GM19438 (cell line): ENCODE measurements around the gene SCYL1.

ENCODE experiments used
- ATAC-seq: cut with Tn5 transposase; IDR thresholded peaks from one replicate; pipeline ENCODE4 v1.9.1; 2021; ENCODE audit warnings: low read depth; ENCODE audit not compliant: unreplicated experiment

SCYL1 gene

DNA sequence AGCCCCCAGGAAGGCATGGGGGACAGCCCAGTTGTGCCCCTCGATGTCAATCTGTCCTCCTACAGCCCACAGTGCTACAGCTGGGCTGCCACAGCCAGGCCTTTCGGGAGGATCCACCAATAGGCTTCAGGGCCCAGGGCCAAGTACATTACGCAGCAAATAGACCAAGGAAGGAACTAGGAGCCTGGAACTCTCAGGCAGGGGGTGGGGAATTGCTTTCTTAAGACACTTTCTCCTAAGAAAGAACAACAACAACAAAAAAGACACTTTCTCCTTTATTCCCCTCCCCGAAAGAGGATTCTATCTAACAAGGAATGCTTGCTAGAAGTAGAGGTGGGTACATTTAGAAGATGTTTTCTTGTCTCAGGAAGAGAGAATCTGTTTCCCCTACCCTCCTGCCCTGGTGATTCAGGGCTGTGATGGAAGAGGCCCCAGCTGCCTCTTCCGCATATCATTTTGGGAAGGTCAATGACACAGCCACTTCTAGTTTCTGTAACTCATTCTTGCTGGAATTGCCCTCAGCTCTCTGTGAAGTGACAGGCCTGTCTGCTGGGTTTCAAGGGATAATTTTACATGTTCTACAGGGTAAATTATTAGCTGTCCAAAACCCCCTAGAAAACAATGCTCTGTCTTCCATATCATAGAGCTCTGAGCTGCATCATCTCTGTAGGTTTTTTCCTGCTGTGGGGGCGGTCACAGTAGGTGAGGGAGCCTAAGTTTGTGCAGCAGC is 32.1 kb upstream of the SCYL1 start:
- ATAC-seq: no peak

DNA sequence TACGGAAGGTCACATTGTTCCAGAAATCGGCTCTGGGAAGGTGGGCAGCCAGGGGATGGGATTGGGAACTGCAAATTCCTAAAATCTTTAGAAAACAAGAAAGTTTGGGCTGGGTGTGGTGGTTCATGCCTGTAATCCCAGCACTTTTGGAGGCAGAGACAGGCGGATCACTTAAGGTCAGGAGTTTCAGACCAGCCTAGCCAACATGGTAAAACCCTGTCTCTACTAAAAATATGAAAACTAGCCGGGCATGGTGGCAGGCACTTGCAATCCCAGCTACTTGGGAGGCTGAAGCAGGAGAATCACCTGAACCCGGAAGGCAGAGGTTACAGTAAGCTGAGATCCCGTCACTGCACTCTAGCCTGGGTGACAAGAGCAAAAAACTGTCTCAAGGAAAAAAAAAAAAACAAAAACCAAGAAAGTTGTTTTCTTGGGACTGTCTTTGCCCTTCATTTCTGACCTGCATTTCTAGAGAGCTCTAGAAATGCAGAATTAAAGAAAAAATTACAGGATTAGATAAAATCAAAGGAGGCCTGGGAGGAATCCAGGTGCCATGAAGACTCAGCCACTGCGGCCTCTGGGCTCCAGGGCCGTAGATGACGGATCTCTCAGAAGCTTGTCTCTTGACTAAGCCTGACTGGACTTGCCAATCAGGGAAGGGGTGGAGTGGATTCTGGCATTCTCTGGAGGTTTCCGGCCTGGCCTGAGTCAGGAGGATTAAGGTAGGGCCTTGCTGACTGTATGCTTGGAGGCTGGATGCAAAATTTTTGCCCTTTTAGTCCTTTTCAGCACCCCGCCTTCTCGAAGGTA is 31.3 kb upstream of the SCYL1 start:
- no peak for ATAC-seq

DNA sequence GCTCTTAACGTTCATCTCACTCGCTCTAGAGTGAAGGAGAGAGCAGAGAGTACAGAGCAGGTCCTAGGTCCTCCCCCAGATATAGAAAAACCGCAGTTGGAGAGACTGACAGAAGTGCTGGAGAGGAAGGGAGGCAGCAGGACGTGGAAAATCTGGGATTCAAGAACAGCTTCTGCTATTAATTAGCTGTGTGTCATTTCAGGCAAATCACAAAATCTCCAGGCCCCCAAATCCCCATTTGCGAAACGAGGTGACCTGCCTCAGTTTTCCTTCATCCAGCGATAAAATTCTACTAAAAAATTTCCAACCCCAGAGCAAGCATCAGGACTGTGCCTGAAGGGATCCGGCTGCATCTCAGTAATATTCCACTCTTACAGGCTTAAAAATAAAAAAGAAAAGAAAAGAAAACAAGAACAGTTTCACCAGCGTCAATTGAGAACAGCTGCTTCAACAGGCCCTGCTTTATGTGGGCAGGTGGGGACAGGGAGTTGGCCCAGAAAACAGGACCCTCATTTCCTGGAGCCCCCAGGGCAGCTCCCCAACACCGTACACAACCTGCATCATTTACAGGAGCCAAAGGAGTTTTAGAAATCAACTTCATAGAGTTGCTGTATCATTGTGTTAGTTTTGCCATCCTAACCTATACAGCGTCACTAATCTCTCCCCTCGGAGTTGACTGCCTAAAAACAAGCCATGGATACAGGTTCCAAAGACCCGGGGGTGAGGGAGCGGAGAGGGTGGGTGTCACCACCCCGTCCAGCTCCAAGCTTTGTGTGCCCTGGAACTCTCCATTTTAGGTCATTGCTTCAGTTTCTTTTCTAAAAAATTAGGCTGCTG is 28.4 kb upstream of the SCYL1 start:
- ATAC-seq: no peak

DNA sequence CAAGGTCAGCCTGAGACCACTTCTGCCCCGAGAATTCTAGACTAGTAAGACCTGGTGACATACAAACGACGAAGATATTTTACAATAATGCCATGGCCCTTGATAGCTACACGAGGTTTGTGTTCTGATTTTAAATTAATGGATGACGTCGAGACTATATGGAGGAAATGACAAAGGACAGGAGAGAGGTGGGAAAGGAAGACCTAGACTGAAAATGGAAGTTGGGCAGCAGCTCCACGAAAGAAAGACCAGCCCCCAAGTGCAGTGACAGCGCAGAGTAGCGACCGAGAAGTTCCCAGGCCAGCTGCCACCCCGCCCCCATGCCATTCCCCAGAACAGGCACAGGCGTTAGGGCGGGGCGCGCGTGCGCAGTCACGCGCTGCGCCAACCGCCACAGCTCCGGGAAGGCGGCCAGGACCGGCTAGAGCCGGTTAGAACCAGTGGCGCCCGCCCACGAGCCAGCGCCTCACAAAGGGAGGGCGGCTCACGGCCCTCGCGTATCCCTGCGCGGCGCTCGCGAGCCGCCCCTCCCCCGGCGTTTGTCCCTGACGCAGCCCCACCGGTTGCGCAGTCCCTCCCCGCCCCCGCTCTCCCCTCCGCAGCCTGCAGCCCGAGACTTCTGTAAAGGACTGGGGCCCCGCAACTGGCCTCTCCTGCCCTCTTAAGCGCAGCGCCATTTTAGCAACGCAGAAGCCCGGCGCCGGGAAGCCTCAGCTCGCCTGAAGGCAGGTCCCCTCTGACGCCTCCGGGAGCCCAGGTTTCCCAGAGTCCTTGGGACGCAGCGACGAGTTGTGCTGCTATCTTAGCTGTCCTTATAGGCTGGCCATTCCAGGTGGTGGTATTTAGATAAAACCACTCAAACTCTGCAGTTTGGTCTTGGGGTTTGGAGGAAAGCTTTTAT is 27.5 kb upstream of the SCYL1 start:
- peak; percentile 56 for ATAC-seq

DNA sequence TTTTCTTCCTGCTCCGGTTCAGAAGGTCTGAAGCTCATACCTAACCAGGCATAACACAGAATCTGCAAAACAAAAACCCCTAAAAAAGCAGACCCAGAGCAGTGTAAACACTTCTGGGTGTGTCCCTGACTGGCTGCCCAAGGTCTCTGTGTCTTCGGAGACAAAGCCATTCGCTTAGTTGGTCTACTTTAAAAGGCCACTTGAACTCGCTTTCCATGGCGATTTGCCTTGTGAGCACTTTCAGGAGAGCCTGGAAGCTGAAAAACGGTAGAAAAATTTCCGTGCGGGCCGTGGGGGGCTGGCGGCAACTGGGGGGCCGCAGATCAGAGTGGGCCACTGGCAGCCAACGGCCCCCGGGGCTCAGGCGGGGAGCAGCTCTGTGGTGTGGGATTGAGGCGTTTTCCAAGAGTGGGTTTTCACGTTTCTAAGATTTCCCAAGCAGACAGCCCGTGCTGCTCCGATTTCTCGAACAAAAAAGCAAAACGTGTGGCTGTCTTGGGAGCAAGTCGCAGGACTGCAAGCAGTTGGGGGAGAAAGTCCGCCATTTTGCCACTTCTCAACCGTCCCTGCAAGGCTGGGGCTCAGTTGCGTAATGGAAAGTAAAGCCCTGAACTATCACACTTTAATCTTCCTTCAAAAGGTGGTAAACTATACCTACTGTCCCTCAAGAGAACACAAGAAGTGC is 26.7 kb upstream of the SCYL1 start:
- ATAC-seq: no peak

DNA sequence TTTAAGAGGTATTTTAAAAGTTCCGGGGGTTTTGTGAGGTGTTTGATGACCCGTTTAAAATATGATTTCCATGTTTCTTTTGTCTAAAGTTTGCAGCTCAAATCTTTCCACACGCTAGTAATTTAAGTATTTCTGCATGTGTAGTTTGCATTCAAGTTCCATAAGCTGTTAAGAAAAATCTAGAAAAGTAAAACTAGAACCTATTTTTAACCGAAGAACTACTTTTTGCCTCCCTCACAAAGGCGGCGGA is 26.2 kb upstream of the SCYL1 start:
- ATAC-seq: no peak

DNA sequence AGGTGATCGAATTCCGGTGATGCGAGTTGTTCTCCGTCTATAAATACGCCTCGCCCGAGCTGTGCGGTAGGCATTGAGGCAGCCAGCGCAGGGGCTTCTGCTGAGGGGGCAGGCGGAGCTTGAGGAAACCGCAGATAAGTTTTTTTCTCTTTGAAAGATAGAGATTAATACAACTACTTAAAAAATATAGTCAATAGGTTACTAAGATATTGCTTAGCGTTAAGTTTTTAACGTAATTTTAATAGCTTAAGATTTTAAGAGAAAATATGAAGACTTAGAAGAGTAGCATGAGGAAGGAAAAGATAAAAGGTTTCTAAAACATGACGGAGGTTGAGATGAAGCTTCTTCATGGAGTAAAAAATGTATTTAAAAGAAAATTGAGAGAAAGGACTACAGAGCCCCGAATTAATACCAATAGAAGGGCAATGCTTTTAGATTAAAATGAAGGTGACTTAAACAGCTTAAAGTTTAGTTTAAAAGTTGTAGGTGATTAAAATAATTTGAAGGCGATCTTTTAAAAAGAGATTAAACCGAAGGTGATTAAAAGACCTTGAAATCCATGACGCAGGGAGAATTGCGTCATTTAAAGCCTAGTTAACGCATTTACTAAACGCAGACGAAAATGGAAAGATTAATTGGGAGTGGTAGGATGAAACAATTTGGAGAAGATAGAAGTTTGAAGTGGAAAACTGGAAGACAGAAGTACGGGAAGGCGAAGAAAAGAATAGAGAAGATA is 25.7 kb upstream of the SCYL1 start, which contains the start of gene MALAT1:
MALAT1 (plus strand) TSS at position 69 of the 736 bp plus-strand sequence.
- no peak for ATAC-seq

DNA sequence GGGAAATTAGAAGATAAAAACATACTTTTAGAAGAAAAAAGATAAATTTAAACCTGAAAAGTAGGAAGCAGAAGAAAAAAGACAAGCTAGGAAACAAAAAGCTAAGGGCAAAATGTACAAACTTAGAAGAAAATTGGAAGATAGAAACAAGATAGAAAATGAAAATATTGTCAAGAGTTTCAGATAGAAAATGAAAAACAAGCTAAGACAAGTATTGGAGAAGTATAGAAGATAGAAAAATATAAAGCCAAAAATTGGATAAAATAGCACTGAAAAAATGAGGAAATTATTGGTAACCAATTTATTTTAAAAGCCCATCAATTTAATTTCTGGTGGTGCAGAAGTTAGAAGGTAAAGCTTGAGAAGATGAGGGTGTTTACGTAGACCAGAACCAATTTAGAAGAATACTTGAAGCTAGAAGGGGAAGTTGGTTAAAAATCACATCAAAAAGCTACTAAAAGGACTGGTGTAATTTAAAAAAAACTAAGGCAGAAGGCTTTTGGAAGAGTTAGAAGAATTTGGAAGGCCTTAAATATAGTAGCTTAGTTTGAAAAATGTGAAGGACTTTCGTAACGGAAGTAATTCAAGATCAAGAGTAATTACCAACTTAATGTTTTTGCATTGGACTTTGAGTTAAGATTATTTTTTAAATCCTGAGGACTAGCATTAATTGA is 25.0 kb upstream of the SCYL1 start:
- ATAC-seq: no peak

DNA sequence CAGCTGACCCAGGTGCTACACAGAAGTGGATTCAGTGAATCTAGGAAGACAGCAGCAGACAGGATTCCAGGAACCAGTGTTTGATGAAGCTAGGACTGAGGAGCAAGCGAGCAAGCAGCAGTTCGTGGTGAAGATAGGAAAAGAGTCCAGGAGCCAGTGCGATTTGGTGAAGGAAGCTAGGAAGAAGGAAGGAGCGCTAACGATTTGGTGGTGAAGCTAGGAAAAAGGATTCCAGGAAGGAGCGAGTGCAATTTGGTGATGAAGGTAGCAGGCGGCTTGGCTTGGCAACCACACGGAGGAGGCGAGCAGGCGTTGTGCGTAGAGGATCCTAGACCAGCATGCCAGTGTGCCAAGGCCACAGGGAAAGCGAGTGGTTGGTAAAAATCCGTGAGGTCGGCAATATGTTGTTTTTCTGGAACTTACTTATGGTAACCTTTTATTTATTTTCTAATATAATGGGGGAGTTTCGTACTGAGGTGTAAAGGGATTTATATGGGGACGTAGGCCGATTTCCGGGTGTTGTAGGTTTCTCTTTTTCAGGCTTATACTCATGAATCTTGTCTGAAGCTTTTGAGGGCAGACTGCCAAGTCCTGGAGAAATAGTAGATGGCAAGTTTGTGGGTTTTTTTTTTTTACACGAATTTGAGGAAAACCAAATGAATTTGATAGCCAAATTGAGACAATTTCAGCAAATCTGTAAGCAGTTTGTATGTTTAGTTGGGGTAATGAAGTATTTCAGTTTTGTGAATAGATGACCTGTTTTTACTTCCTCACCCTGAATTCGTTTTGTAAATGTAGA is 24.3 kb upstream of the SCYL1 start:
- ATAC-seq: no peak

DNA sequence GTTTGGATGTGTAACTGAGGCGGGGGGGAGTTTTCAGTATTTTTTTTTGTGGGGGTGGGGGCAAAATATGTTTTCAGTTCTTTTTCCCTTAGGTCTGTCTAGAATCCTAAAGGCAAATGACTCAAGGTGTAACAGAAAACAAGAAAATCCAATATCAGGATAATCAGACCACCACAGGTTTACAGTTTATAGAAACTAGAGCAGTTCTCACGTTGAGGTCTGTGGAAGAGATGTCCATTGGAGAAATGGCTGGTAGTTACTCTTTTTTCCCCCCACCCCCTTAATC is 23.8 kb upstream of the SCYL1 start:
- ATAC-seq: no peak

DNA sequence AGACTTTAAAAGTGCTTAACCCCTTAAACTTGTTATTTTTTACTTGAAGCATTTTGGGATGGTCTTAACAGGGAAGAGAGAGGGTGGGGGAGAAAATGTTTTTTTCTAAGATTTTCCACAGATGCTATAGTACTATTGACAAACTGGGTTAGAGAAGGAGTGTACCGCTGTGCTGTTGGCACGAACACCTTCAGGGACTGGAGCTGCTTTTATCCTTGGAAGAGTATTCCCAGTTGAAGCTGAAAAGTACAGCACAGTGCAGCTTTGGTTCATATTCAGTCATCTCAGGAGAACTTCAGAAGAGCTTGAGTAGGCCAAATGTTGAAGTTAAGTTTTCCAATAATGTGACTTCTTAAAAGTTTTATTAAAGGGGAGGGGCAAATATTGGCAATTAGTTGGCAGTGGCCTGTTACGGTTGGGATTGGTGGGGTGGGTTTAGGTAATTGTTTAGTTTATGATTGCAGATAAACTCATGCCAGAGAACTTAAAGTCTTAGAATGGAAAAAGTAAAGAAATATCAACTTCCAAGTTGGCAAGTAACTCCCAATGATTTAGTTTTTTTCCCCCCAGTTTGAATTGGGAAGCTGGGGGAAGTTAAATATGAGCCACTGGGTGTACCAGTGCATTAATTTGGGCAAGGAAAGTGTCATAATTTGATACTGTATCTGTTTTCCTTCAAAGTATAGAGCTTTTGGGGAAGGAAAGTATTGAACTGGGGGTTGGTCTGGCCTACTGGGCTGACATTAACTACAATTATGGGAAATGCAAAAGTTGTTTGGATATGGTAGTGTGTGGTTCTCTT is 23.2 kb upstream of the SCYL1 start:
- no peak for ATAC-seq

DNA sequence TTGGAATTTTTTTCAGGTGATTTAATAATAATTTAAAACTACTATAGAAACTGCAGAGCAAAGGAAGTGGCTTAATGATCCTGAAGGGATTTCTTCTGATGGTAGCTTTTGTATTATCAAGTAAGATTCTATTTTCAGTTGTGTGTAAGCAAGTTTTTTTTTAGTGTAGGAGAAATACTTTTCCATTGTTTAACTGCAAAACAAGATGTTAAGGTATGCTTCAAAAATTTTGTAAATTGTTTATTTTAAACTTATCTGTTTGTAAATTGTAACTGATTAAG is 22.7 kb upstream of the SCYL1 start:
- ATAC-seq: no peak

DNA sequence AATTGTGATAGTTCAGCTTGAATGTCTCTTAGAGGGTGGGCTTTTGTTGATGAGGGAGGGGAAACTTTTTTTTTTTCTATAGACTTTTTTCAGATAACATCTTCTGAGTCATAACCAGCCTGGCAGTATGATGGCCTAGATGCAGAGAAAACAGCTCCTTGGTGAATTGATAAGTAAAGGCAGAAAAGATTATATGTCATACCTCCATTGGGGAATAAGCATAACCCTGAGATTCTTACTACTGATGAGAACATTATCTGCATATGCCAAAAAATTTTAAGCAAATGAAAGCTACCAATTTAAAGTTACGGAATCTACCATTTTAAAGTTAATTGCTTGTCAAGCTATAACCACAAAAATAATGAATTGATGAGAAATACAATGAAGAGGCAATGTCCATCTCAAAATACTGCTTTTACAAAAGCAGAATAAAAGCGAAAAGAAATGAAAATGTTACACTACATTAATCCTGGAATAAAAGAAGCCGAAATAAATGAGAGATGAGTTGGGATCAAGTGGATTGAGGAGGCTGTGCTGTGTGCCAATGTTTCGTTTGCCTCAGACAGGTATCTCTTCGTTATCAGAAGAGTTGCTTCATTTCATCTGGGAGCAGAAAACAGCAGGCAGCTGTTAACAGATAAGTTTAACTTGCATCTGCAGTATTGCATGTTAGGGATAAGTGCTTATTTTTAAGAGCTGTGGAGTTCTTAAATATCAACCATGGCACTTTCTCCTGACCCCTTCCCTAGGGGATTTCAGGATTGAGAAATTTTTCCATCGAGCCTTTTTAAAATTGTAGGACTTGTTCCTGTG is 22.1 kb upstream of the SCYL1 start:
- no peak for ATAC-seq

DNA sequence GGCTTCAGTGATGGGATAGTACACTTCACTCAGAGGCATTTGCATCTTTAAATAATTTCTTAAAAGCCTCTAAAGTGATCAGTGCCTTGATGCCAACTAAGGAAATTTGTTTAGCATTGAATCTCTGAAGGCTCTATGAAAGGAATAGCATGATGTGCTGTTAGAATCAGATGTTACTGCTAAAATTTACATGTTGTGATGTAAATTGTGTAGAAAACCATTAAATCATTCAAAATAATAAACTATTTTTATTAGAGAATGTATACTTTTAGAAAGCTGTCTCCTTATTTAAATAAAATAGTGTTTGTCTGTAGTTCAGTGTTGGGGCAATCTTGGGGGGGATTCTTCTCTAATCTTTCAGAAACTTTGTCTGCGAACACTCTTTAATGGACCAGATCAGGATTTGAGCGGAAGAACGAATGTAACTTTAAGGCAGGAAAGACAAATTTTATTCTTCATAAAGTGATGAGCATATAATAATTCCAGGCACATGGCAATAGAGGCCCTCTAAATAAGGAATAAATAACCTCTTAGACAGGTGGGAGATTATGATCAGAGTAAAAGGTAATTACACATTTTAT is 21.4 kb upstream of the SCYL1 start:
- no peak for ATAC-seq

DNA sequence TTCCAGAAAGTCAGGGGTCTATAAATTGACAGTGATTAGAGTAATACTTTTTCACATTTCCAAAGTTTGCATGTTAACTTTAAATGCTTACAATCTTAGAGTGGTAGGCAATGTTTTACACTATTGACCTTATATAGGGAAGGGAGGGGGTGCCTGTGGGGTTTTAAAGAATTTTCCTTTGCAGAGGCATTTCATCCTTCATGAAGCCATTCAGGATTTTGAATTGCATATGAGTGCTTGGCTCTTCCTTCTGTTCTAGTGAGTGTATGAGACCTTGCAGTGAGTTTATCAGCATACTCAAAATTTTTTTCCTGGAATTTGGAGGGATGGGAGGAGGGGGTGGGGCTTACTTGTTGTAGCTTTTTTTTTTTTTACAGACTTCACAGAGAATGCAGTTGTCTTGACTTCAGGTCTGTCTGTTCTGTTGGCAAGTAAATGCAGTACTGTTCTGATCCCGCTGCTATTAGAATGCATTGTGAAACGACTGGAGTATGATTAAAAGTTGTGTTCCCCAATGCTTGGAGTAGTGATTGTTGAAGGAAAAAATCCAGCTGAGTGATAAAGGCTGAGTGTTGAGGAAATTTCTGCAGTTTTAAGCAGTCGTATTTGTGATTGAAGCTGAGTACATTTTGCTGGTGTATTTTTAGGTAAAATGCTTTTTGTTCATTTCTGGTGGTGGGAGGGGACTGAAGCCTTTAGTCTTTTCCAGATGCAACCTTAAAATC is 20.8 kb upstream of the SCYL1 start:
- ATAC-seq: no peak
